HG03521 (cell line): ENCODE results near the gene SPINT4.
"Not testable (repeated sequence)": the region's sequence is repeated elsewhere in the genome, so short reads cannot be mapped to it uniquely, and the experiment has no call there.

Source experiments
- ATAC-seq: cut with Tn5 transposase; IDR thresholded peaks from one replicate; pipeline ENCODE4 v1.9.1; 2021; ENCODE audit warnings: mild to moderate bottlenecking, moderate library complexity; ENCODE audit not compliant: unreplicated experiment

The SPINT4 gene

DNA sequence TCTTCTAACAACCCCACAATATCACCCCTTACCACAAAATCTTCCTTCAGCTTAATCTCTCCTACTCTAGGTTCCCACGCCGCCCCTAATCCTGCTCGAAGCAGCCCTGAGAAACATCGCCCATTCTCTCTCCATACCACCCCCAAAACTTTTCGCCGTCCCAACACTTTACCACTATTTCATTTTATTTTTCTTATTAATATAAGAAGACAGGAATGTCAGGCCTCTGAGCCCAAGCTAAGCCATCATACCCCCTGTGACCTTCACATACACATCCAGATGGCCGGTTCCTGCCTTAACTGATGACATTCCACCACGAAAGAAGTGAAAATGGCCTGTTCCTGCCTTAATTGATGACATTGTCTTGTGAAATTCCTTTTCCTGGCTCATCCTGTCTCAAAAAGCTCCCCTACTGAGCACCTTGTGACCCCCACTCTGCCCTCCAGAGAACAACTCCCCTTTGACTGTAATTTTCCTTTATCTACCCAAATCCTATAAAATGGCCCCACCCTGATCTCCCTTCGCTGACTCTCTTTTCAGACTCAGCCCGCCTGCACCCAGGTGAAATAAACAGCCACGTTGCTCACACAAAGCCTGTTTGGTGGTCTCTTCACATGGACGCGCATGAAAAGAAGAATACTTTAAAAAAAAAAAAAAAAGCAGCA is 42.6 kb downstream of the SPINT4 start:
- not testable (repeated sequence) for ATAC-seq

DNA sequence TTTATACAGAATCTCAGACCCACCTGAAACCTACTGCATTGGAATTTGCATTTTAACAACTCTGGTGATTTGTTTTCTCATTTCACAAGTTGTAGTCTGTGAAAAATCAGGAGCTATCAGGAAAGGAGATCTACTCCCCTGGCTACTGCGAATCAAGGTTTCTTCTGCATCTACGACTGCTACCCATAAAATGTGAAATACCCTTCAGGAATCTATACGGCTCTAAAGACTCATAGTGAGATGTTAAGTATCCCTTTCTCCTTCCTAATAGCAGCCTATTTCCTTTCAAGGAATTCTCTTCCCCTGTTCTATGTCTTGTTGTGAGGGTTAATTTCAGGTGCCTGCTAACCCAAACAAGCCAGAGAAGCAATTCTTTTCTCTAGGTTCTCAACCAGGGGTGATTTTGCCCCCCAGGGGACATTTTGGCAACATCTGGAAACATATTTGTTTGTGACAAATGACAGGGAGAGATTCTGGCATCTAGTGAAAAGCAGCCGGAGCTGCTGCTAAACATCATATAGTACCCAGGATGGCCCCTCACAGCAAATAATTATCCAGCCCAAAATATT is 43.2 kb downstream of the SPINT4 start:
- no peak for ATAC-seq

DNA sequence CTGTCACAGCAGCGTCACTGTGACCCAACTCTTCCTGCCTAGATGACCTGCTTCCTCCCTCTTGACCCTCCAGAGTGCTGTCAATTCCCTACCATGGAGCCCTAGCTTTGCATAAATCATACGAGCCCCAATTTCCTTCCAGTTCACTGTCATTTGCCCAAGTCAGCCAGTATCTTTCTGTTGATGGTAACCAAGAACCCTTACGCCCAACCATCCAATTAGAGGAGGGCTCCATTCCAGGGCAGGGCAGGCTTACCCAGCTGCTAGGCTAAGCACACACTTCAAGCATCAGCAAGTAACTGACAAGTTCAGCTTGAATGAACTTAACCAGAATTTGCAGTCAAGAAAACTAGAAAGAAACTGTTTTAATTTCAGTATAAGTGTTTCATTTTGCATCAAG is 43.8 kb downstream of the SPINT4 start:
- no peak for ATAC-seq

DNA sequence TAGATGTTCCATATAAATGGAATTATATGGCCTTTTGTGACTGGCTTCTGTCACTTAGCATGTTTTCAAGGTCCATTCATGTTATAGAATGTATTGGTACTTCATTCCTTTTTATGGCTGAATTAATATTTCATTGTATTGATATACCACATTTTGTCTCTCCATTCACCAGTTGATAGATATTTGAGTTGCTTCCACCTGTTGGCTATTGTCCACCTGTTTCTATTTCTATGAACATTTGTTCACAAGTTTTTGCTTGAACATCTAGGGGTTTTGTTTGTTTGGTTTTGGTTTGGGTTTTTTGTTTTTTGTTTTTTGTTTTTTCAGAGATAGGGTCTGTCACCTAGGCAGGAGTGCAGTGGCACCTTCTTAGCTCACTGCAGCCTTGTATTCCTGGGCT is 46.3 kb downstream of the SPINT4 start:
- no peak for ATAC-seq

DNA sequence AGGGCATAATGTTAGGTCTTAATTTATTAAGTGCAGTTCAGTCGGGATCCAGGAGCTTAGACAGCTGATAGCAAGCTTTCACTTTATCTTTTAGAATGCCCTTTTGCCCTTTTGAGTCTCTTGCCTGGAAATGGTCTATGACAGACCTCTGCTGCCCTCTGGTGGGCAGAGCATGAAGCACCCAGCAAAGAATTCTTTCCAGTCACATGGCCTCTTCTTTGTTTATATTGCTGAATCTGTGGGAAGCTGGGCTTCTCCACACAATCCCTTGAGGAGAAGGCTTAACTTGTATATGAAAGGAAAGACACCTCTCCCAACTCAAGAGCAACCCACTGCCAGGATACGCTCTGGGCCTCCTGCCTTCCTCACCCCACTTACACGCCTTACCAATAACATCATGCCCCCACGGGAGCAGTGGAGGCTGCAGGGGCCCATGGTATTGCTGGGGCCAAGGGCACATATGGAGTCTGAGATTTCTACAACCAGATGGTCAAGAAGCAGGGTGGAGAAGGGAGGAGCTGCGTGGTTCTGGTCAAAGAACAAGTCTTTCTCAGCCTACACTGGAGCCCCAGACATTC is 49.1 kb downstream of the SPINT4 start:
- ATAC-seq: no peak

DNA sequence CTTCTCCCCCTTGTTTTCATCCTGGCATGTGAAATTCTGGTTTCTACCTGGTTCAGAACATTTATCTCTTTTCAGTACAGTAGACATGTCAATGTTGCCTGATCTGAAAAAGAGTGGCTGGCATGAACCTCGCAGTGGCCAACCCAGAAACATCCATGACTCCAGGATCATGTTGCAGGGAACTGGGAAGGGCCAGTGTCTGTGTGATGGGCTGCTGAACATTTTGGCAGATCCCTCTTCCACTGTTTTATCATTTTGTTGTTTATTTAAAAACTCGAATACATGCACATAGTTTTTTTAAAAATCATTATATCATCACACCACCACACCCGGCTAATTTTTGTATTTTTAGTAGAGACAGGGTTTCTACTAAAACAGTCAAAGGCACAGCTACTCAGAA is 50.5 kb downstream of the SPINT4 start:
- ATAC-seq: no peak

DNA sequence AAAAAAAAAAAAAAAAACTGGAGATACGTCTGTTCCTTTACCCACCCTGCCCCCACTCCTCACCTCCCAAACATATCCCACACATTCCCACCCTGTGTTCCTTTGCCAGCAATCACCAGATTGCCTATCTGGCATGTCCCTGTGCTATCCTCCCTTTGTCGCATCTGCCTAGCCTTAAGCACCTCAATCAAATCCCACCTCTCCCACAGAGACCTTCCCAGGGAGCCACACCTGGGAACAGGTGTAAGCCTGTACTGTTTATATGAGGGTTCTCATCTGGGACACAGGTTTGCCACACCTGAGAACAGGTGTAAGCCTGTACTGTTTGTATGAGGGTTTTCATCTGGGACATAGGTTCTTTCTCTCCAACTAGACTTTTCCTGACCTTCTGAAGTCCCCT is 52.8 kb downstream of the SPINT4 start:
- ATAC-seq: no peak

DNA sequence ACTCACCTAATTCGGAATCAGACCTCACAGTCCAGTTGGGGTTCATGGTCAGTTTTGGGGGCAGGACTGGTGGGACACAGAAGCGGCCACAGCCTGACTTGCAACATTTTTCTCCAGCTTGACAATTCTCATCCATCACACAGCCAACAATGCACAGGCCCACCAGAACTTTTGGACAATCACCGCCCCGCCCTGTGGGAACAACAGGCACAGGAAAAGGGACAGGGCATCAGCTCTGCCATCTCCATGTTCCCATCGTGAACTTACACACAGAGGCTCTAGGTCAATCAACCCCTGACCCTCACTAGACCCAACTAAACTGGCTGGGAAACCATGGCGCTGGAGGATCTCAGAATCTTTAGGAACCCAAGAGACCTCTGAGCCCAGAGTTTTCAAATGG is 53.3 kb downstream of the SPINT4 start:
- ATAC-seq: no peak
